Hair follicular keratinocyte (primary cell): Measurements from ENCODE around the gene DUSP21. TPM values are rescaled to one million over a fixed set of nuclear protein-coding genes. Genes with fewer than 3 reads are reported as not detected.

ENCODE experiments used
- total RNA-seq: library from RNA; depleted of rRNA; stranded (reverse); fragments of >200 nt; gene quantifications from 2 replicates; pipeline ENCODE4 v1.2.3, GENCODE V29; 2015

DUSP21 gene
- not detected in 2 replicates for total RNA-seq

DNA sequence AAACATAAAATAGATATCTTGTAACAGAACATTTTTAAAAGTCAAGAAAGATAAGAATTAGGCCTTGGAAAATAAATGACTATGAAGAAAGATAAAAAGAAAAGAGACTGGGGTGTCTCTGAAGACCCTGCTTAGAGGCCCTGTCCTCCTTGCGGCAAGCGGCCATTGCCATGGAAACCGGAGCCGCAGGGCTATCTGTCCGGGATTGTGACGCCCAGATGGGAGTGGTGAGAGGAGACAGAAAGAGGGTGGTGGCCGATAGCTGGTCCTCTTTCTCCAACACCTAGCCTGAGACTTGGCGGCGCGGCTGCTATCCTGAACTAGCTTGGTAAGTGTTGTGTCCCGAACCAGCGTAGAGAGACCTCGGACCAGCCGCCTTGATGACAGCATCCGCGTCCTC is at the start of gene DUSP21:
Gene DUSP21 (plus strand): TSS at position 269 of the 400 bp plus-strand sequence. CDS start 112 bp downstream, at position 381.

DNA sequence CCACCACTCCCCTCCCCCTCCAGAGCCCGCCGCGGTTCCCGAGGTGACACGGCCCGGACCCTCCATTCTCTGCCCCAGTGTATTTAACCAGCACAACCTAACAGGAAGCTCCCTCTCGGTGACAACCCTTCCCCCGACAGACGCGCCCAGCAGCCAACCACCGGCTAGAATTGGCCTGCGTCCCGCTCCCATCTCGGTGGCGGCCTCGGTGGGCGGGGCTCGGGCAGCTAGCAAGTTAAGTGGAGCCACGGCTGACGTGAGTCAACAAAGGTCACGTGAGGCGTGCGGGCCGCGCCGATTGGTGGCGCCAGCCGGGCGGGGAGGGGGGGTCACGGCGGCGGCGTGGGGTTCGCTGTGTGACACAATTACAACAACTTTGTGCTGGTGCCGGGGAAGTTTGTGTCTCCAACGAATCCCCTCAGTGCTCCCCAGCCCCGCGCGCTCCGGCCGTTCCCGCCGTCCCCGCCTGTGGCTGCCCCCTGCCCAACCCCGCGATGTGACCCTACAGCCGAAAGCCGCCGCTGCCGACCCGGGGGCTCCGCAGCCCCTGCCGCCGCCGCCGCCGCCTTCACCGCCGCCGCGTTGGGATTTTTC is 29.1 kb downstream of the DUSP21 start, which contains the start of gene KDM6A:
Gene KDM6A (plus strand): TSS at position 368 of the 594 bp plus-strand sequence. CDS start 364 bp downstream, outside the sequence.

Other genes starting within 250 kb of the DUSP21 start
- gene KDM6A, start 29.2 kb downstream of the DUSP21 start, total RNA-seq, result 7.5 and 8.9 TPM in 2 replicates